ENCODE data around the gene PLEKHA6. TPM values are rescaled to one million over a fixed set of nuclear protein-coding genes. Genes with fewer than 3 reads are reported as not detected.

PLEKHA6 gene
- total RNA-seq, 1 donor from 2014 or later, result 1.5 TPM

DNA sequence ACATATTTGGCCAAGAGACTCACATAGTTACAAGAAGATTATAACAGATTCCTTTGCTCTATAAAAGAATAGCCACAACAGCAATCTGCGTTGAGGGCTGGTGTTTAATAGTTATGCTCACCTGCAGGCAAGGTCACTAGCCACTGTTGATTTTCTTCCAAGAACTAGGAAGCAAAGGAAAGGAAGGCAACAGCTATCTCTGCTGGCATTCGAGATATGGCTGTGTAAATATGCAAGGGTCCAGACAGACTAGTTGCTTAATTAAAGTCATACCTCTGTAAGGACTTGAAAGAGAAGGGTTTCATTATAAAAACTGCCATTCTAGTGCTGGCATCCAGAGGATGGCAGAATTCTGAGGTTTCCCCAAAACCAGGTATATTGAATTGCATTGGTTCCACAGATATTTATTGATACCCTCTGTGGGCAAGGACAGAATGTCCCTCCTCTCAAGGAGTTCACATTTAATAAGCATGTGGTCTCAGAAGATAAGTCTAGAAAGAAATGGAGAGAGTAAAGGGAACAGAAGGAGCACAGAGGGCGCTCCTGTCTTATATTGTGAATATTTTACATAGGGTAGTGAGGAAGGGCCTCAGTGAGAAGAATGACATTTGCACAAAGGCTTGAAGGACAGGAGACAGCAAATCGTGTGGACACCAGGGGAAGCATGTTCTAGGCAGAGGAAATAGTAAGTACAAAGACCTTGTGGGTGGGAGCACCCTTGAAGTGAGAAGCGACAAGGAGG, 23.6 kb upstream of the PLEKHA6 start:
- no peak for DNase-seq (ENCODE audit: low read depth in 2 of 2)

DNA sequence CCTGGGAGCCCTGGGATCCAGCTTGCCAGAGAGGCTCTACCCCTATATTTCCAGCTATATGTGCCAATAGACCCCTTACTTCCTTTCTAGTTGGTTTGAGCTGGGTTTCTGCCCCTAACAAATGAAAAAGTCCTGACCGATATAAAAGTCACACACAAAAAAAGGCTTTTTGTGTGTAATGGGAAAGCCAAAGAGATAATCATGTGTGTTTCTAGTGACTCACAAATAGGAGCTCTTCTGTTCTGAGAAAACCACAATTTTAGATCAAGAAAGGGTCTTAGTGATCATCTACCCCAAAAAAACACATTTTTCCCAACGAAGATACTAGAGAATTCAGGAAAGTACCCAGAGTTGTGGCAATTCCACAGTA, 23.0 kb upstream of the PLEKHA6 start:
- no peak for DNase-seq (ENCODE audit: low read depth in 2 of 2)

DNA sequence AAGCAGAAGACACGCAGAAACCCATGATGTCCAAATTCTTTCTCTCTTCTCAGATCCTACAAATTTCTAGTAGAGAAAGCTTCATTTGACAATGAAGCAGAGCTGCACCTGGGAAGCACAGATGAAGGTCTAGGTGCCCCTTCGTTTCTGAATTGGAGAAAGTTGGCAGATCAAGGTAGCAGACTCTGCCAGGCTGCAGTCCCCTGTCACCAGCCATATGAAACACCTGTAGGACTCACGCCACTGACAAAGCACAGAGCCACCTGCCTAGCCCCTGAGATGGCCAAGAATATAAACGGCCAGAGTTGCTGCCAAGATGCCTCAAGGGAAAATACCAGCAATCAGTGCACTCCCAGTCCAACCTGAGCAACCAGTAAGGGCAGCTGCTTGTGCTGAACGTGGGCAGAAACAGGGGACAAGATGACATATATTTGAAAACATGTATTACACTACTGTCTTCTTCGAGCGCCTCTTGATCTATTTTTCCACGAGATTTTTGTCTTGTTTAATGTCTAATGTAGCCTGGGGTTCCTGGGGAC, 20.6 kb upstream of the PLEKHA6 start:
- no peak for DNase-seq (ENCODE audit: low read depth in 2 of 2)

DNA sequence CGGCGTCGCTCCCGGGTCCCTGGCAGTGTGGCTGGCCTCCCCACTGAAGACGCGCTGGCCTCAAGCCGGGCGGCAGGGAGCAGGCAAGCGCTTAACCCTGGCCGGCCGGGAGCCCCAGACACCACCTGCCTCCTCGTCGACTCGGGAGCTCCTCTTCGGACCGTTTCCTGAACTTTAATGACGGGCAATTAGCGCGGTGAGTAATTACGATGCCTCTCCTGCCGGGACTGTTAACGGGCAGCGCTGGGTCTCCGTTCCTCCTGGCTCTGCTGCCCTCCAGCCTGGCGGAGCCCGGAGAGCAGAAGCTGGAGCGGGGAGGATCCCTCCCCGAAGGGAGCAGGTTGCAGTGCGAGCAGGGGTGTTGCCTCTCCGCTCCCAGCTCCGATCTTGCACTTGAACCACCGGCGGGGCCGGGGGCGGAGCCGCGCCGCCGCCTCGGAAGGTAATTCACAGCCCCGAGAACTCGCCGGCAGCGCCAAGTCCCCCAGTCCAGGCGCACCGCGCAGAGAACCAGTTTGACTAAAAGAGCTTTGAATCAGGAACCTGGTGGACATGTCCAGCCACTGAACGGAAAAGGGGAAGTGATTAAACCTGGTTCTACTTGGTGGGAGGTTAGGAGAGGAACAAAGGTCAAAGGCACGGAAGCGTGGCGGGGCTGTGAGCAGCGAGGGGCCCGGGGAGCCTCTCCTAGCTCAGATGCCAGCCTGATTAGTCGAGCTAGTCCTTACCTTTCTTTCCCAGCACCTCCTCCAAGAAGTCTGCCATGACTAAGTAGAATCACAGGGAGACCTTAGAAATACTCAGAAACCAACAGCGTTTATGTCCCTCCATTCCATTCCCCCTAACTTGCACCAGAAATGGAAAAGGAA, 18.3 kb upstream of the PLEKHA6 start:
- peak in 1 of 2 donors; percentile 33 for DNase-seq (ENCODE audit: low read depth in 2 of 2)

DNA sequence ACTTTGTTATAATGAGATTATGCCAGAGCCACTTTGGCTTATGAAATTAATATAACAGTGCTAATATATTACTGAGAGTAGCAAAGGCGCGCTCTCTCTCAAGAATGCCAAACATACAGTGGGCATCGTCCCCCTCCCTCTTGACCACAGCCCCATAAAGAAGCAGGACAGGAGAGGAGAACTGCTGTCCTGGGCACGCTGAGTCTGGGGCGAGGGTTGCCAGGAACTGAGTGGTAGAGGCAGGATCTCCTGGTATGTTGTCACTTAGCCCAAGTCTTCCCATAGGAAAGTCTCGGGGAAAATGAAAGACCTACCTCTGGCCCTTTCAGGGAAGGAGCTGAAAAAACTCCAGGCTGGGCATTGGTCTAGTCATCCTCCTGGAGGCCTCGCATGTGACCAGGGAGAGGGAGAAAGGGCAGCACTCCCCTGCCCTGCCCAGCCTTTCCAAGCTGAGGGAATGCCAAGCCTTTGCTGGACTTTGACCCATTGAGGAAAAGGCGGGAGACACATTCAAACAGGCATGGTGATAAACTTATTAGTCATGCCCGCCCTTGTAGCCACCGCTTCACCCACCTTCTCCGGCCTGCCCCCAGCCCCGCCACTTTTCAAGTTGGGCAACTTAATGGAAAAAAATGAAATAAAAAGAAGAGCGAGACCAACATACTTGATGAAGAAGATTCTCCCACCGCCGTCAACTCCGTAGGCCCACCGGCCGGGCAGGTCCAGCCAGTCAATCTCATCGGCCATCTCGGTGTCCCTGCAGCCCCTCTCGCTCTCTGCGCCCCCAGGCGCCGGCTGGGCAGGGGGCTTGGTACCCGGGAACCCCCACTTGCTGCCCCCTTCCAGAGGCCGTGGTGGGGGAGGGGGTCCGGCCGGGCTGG, 17.4 kb upstream of the PLEKHA6 start:
- DNase-seq (ENCODE audit: low read depth in 2 of 2), result peak in 1 of 2 donors; percentile 52

DNA sequence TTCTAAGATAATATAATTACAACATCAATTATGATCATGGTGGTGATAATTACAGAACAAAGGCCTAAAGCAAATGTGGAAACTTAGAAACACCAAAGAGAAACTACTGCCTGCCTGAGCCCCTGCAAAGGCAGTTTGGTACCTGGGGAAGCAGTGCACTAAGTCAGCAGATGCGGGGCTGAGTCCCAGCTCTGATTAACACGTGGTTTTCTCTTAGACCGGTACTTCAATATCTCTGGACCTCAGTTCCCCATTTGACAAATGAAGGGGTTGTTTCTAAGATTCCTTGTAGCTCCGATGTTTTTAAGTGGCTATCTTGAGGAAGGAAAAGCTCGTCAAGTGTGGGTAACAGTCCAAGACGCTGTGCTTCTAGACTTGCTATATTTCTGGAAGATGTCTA, 16.7 kb upstream of the PLEKHA6 start:
- DNase-seq (ENCODE audit: low read depth in 2 of 2), result no peak

DNA sequence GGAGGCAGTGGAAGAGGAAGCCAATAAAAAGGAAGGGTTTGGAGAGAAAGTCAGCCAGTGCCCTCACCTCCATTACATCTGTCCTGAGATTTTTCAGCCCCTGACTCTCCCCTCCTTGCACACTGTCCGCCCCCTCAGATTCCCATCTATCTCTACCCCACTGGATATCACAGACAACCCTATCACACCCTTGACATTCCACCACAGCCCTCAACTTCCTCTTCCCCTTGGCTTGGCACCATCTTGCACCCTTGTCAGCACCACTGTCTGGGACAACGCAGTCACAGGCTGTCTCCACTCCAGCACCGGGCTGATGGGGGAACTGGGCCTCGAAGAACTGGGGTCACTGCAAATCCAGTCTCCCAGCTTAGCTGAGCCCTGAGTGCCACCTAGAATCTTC, 14.2 kb upstream of the PLEKHA6 start:
- DNase-seq (ENCODE audit: low read depth in 2 of 2), result no peak

DNA sequence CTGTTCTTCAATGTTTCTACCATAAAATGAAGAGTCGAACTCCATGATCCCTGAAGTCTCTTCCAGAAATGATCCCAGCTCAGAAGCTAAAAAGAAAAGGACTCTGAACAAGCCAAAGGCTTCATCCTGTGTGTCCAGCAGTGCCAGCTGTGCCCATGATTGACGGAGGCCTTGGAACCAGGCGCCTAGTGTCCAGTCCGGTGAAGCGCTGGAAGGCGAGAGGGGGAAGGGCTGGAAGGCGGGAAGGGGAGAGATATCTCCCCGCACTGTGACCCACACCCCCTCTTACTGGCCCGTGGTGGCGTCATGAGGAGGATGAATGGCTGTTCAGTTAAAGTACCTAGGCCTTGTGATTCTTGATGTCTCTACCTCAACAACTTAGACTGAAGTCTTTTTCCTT, 10.4 kb upstream of the PLEKHA6 start:
- no peak for DNase-seq (ENCODE audit: low read depth in 2 of 2)

DNA sequence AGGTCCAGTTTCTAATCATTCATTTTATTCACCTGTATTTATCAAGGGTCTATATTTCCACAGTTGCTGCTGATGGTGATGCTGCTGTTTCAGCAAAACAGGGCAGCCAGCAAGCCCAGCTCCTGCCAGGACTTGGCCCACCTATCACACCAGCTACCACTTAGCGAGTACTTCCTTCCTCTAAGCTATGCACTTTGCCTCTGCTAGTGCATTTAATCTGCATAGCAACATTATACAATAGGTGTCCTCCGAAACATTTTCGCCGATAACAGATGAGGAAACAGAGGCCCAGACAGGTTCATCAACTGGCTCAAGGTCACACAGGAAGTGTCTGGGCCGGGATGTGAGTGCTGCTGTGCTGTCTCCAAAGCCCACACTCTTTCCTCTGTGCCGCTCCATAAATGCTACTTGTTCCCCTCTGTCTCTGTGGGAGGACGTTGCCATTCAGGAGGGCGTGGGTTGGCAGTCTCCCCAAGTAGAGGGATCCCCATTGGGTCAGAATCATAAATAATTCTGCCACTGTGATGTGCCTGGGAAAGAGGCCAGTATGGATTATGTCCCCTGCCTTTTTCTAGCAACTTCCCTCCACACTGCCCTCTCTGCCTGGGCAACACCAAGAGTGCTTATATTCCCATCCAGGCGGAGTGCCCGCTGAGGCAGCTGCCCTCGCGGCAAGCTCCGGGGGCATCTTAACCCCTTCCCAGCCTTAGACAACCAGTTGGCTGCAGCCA, 9.4 kb upstream of the PLEKHA6 start:
- DNase-seq (ENCODE audit: low read depth in 2 of 2), result peak; percentile 77 to 85

DNA sequence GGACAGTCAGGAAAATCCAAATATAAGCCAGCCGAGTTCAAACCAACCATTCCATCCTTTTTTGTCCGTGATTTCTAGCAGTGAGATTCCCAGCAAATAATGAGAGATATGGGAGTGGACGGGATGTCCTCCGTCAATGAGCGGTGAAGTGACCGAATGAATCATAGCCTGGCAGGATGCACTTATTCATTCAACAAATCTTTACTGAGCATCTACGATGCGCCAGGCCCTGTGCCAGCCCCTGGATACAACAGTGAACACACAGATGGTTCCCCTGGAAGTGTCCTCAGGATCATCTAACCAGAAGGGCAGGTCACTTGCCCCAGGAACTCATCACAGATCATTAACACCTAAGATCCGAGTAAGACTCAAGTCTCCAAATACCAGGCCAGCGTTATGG, 8.2 kb upstream of the PLEKHA6 start:
- DNase-seq (ENCODE audit: low read depth in 2 of 2), result peak in 1 of 2 donors; percentile 77

DNA sequence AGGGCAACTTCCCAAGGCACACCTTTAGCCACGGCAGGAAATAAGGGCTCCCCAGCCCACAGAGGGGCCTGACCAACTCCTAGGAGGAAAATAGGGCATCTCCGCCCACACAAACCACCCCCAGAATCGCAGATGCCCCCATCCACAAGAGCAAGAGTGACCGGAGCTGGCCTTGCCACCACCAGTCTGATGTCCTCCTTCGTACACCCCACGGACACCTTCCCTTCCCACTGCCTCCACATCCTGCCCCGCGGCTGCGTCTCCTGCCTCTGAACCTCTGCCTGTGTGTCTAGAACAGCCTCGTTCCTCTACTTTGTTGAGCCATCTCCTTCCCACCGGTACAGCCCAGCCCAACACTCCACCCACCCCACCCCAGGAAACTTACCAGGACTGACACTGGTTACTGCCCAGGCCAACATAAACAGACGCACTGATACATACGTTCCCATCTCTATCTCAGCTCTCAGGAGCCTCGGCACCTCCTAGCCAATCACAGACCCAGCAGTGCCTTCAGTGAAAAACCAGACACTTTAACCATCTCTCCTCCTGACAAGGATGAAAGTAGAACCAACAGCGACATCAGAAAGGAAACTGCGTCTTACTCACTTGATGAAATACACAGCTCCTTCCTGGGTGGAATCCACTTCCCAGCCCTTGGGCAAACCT, 7.6 kb upstream of the PLEKHA6 start:
- DNase-seq (ENCODE audit: low read depth in 2 of 2), result peak in 1 of 2 donors; percentile 35

DNA sequence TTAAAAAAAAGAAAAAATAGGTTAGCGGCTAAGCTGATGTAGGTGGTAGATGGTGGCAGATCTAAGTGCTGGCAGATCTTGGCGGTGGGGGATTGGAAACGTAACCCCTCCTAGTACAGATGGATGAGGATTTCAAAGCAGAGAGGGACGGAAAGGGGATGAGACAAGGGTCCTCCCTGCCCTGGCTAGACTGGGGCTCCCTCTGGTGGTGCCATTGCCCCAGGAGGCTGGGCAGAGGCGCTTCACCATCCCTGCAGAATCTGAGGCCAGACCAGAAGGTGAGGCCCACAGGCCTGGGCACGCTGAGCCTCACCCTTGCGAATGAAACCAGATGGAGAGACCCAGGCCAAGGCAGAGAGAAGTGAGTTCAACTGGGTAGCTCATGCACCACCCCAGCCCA, 7.0 kb upstream of the PLEKHA6 start:
- DNase-seq (ENCODE audit: low read depth in 2 of 2), result no peak

DNA sequence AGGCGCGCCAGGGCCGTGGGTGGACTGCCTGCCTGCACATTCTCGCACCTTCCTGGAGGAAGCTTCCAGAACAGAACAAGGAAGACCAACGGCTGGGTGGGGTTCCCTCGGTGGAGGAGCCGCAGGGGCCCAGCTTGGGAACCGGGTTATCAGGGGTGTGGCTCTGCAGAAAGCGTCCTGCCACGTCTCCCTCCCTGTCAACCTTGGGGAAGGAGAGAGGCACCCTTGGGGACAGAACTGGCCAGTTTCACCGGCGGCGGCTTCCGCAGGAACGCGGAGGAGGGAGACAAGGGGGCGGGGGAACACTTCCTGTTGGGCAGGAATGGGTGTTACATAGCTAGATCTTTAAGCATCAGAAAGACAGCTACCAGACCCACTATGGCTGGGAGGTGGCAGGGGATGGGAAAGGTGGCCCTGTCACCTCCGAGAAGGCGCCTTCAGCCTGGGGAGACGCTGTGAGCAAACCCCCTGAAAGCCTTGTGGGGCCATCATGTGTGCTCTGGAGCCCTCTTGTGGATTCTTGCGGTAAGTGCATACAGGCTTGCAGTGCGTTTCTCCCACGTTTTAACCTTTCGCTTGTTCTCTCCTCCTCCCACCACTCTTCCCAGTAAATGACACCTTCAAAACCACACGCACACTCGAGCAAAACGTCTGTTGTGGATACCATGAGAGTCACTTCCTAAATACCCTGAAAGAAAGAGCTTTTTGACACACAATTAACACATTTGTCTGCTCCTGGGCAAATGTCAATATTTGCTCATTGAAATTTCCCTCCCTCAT, 3.8 kb upstream of the PLEKHA6 start:
- DNase-seq (ENCODE audit: low read depth in 2 of 2), result peak; percentile 52 to 81

DNA sequence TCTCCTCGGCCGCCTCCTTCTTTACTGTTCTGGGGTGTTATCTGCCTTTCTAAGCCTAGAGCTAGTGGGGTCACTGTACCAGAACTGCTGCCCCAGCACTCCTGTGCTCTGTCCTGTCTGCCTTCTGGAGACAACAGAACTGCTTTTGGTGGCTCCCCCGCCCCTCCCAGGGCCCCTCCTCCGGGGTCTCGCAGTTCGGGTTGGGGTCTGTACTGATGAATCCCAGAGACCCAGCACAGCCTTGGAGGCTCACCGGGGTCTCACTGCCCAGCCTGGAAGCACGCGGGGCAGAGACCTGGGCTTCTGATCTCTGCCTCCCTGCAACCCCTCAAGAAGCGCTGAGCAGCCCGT, 3.2 kb upstream of the PLEKHA6 start:
- no peak for DNase-seq (ENCODE audit: low read depth in 2 of 2)

DNA sequence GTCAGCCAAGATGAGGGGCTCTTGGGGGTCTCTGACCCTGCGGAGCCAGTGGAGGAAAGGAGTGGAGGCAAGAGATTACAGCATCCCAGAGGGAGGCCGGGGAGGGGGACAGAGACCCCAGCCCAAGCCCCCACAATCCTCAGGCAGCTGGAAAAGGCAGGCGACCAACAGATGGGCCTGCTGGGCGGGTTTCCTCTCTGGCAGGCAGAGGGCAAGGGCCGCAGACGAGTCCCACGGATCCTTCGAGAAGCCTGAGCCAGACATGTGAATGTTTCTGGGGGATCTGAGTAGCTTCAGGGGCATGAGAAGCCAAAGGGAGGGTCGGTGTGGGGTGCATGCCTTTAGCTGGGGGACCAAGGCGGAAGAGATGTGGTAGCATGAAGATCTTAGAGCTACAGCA, 2.1 kb upstream of the PLEKHA6 start:
- DNase-seq (ENCODE audit: low read depth in 2 of 2), result no peak

DNA sequence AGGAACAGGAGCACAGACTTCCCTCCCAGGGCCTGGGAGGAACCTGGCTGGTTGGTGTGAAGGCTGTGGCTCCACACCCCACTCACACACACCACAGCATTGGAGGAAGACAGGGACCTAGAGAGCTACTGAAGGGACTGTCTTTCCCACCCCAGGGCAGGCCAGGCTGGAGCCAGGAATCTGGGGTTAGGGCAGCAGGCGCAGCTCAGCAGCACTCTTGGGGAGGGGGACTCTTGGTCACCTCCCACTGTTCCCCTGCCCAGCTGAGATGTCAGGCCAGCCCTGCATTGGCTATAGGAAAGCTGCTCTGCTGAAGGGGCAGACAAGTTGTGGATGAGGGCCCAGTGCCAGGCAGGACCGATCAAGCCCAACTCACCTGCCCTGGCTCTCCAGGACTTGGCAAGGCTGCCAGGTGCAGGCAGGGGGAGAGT, 1.6 kb upstream of the PLEKHA6 start:
- DNase-seq (ENCODE audit: low read depth in 2 of 2), result no peak

DNA sequence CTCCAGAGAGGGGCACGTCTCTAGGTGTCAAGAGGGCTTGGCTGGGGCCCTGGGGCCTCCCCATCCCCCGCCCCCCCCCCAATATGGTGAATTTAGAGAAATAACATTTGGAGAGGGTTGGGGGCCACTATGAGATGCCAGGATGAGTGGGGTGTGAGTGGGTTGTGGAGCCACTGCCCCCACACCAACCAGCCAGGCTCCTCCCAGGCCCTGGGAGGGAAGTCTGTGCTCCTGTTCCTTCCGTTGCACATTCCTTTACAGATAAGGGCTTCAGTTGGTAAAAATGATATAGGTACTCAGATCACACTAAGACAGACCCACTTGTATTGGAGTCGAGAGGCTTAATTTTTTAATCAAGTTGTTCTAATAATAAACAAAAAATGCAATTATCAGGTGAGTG, 585 bp upstream of the PLEKHA6 start:
- DNase-seq (ENCODE audit: low read depth in 2 of 2), result no peak

DNA sequence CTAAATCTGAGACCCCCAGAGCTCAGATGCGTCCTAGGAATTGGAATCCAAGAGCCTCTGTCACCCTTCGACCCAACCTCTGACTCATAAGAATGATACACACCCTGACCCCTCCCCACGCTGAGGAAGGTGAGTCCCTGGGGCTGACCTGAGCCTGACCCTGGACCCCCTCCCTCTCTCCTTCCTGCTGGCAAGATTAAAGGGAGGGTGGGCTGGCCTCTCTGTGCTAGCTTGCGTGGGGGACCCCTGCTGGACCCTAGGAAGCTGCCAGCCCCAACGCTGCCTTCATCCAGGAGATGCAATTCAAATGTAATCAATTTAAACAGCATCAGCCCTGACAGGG, 627 bp downstream of the PLEKHA6 start:
- no peak for DNase-seq (ENCODE audit: low read depth in 2 of 2)

DNA sequence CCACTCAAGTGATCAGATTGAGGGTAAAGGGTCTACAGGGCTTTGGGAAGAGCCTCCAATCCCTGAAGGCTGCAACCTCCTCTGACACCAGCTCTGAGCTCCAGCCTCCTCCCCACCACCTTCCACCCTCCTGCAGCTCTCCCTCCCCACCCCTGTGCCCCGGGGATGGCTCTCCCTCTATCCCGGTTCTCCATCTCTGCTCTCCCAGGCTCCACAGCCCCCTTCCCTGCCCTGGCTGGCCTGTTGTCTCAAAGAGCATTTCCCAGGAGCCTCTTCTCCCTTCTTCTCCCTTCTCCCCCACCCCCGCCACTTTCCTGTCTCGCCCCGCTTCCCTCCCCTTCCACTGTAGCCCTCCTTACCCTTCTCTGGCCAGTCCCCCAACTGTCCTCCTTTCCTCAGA, 1.1 kb downstream of the PLEKHA6 start:
- DNase-seq (ENCODE audit: low read depth in 2 of 2), result no peak
